Naive B cell (primary cell): ENCODE measurements around the gene EEIG1. TPM values are rescaled to one million over a fixed set of nuclear protein-coding genes. Genes with fewer than 3 reads are reported as not detected.

Experiments used
- ATAC-seq, 2 donors: fragments of 150-1000 bp; cut with Tn5 transposase; 2 replicates each; pipeline ENCODE4 v1.10.0; 2021; ENCODE audit warnings: low read depth in 2 of 2, mild to moderate bottlenecking in 2 of 2, moderate library complexity in 2 of 2
- DNase-seq: peaks from one replicate; pipeline ENCODE4 v3.0.0; 2022
- H3K27ac Mint-ChIP-seq, 6 donors: one replicate each; pipeline ENCODE4 v1.8.0; 2020 to 2022; ENCODE audit warnings: mild to moderate bottlenecking in 6 of 6, mixed read lengths in 6 of 6, moderate library complexity in 5 of 6, inconsistent platforms in 2 of 6
- H3K27me3 Mint-ChIP-seq, 3 donors: one replicate each; pipeline ENCODE4 v1.8.0; 2021 to 2022; ENCODE audit warnings: mixed read lengths in 3 of 3, mild to moderate bottlenecking in 1 of 3
- H3K36me3 Mint-ChIP-seq, 2 donors: one replicate each; pipeline ENCODE4 v1.8.0; 2020 to 2022; ENCODE audit warnings: mixed read lengths in 2 of 2, inconsistent platforms in 1 of 2, mild to moderate bottlenecking in 1 of 2
- H3K4me1 Mint-ChIP-seq, 3 donors: one replicate each; pipeline ENCODE4 v1.8.0; 2020 to 2022; ENCODE audit warnings: mixed read lengths in 3 of 3, inconsistent platforms in 1 of 3, mild to moderate bottlenecking in 1 of 3, moderate library complexity in 1 of 3
- H3K4me3 Mint-ChIP-seq, 8 donors: one replicate each; pipeline ENCODE4 v1.8.0; 2020 to 2022; ENCODE audit warnings: mild to moderate bottlenecking in 8 of 8, mixed read lengths in 8 of 8, moderate library complexity in 8 of 8, inconsistent platforms in 2 of 8
- H3K9me3 Mint-ChIP-seq, 7 donors: one replicate each; pipeline ENCODE4 v1.8.0; 2020 to 2022; ENCODE audit warnings: mixed read lengths in 7 of 7, mild to moderate bottlenecking in 5 of 7, inconsistent platforms in 2 of 7, moderate library complexity in 1 of 7
- polyA plus RNA-seq, 6 donors: library from polyadenylated mRNA; unstranded; fragments of 300-500 nt; fragmentation: Illumina TruSeq; gene quantifications; one replicate each; pipeline ENCODE4 v1.2.3, GENCODE V29; 2021; ENCODE audit warnings: low read depth in 6 of 6

EEIG1 gene
- polyA plus RNA-seq, 6 donors from 2014 or later: 12.3 to 36.9 (median 21.6) TPM

DNA sequence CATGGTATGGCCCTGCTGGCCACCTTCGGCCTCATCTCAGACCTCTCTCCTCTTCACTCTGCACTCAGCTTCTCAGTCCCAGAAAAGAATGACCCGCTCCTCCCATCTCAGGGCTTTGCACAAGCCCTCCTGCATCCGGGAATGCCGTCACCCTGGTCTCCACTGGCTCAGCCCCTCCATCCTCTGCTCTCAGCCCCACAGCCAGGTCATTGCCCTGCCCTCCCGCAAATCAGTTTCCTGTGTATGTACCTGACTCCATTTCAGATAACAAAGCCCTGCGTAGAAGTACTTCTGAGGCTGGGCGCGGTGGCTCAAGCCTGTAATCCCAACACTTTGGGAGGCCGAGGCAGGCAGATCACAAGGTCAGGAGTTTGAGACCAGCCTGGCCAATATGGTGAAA lies 28.9 kb upstream of the EEIG1 start:
- DNase-seq (no peak), ATAC-seq (no peak)
- Mint-ChIP-seq H3K27me3 (no peaks in the 10 kb centered on the region), H3K4me3 (peak overlapping the region in 2 of 8 donors; percentile 12 to 16), H3K27ac (peak overlapping the region in 5 of 6 donors; percentile 93 to 100 (median 98)), H3K4me1 (peaks cover 38 to 63% (median 43%) of the 10 kb centered on the region in 3 donors), H3K36me3 (peaks cover 0 to 9% of the 10 kb centered on the region in 2 donors), H3K9me3 (peaks cover 0 to 7% (median 4%) of the 10 kb centered on the region in 7 donors)

DNA sequence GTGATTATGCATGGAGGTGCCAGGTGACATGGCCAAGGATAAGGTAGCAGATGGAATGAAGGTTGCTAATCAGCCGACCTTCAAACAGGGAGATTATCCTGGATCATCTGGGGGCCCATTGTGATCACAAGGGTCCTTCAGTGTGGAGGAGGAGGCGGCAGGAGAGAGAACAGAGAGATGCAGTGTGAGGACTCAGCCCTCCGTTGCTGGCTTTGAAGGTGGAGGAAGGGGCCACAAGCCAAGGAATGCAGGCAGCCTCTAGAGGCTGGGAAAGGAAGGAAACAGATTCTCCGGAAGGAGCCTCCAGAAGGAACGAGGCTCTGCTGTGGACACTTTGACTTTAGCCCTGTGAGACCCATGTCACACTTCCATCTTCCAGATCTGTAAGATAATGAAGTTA lies 27.4 kb upstream of the EEIG1 start:
- no peaks in the 10 kb centered on the region for H3K27me3 Mint-ChIP-seq
- peaks cover 42 to 76% (median 49%) of the 10 kb centered on the region in 3 donors for H3K4me1 Mint-ChIP-seq
- H3K9me3 Mint-ChIP-seq: peaks cover 0 to 7% (median 4%) of the 10 kb centered on the region in 7 donors
- H3K27ac Mint-ChIP-seq: peak overlapping the region; percentile 97 to 100 (median 98)
- DNase-seq: no peak
- peaks cover 0 to 9% of the 10 kb centered on the region in 2 donors for H3K36me3 Mint-ChIP-seq
- peak overlapping the region; percentile 55 to 88 (median 71) for H3K4me3 Mint-ChIP-seq
- ATAC-seq: no peak

DNA sequence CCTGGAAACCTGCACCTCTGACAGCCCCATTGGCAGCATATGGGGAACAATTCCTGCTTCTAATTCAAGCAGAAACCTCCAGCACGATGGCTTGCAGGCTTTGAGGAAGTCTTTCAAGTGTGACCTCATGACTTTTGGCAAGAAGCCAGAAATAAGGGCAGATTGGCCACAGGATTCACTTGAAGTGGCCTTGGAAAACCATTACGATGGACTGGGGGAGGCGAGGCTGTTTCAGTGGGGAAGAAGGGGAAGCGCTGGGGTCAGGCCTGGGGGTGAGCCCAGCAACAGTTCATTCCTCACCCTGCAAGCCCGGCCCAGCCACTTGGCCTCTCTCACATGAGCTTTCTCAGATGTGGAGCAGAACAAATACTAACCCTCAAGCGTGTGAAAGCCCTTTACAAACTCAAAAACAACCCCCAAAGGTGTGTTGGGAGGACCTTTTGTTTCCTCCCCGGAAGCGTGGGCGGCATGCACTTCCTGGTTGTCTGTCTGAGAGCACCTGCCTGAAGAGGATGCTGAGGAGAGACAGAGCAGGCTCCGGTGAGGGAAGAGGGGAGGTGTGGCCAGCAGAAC lies 26.9 kb upstream of the EEIG1 start:
- Mint-ChIP-seq H3K9me3 (peaks cover 0 to 7% (median 4%) of the 10 kb centered on the region in 7 donors), H3K36me3 (peaks cover 0 to 9% of the 10 kb centered on the region in 2 donors), H3K4me3 (peak overlapping the region; percentile 55 to 88 (median 71)), H3K27ac (peak overlapping the region; percentile 97 to 100 (median 98)), H3K4me1 (peaks cover 45 to 80% (median 50%) of the 10 kb centered on the region in 3 donors), H3K27me3 (no peaks in the 10 kb centered on the region)
- DNase-seq (peak; percentile 90), ATAC-seq (peak; percentile 85 to 86)

DNA sequence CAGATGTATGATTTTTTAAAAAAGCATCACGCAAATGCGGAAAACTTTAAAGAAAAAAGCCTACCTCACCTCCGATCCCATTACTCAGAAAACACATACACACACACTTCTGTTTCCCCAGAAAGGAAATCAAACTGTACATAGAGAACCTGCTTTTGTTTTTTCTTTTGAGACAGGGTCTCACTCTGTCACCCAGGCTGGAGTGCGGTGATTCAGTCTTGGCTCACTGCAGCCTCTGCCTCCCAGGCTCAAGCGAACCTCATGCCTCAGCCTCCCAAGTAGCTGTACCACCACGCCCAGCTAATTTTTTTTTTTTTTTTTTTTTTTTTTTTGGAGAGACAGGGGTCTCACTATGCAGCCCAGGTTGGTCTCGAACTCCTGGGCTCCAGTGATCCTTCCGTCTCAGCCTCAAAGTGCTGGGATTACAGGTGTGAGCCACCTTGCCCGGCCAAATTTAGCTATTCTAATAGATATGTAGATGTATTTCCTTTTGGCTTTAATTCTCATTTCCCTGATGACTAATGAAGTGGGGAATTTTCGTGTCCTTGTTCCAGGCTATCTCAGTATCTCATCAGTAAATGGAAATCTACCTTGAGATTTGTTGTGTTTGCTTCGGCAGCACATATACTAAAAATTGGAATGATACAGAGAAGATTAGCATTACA lies 25.7 kb upstream of the EEIG1 start:
- Mint-ChIP-seq H3K4me3 (peak overlapping the region in 5 of 8 donors; percentile 25 to 75 (median 49)), H3K36me3 (peaks cover 0 to 9% of the 10 kb centered on the region in 2 donors), H3K27me3 (no peaks in the 10 kb centered on the region), H3K4me1 (peaks cover 39 to 71% (median 43%) of the 10 kb centered on the region in 3 donors), H3K9me3 (peaks cover 0 to 7% (median 4%) of the 10 kb centered on the region in 7 donors), H3K27ac (peak overlapping the region; percentile 56 to 98 (median 87))
- no peak for DNase-seq
- ATAC-seq: no peak

DNA sequence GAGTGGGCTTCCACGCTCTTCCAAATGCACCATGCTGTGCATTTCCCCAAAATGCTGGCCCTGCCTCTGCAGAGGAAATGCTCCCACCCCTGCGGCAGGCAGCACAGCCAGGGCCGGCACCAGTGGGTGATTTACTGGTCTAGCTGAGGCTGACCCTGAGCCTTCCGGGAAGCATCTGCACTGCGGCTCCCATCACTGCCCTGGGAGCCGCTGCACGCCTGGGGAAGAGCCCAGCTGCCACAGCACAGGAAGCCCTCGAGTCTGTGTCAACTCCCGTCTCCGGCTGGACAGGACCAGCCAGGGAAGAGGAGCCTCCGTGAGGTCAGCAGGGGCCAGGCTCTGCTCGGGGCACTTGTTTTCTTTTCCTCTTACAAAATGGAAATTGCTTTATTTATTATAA lies 25.1 kb upstream of the EEIG1 start:
- peaks cover 0 to 9% of the 10 kb centered on the region in 2 donors for H3K36me3 Mint-ChIP-seq
- DNase-seq (no peak), ATAC-seq (no peak)
- H3K4me3 Mint-ChIP-seq: peak overlapping the region in 5 of 8 donors; percentile 35 to 75 (median 54)
- peaks cover 33 to 67% (median 38%) of the 10 kb centered on the region in 3 donors for H3K4me1 Mint-ChIP-seq
- H3K9me3 Mint-ChIP-seq: peaks cover 0 to 7% (median 4%) of the 10 kb centered on the region in 7 donors
- no peaks in the 10 kb centered on the region for H3K27me3 Mint-ChIP-seq
- peak overlapping the region in 4 of 6 donors; percentile 44 to 98 (median 81) for H3K27ac Mint-ChIP-seq

DNA sequence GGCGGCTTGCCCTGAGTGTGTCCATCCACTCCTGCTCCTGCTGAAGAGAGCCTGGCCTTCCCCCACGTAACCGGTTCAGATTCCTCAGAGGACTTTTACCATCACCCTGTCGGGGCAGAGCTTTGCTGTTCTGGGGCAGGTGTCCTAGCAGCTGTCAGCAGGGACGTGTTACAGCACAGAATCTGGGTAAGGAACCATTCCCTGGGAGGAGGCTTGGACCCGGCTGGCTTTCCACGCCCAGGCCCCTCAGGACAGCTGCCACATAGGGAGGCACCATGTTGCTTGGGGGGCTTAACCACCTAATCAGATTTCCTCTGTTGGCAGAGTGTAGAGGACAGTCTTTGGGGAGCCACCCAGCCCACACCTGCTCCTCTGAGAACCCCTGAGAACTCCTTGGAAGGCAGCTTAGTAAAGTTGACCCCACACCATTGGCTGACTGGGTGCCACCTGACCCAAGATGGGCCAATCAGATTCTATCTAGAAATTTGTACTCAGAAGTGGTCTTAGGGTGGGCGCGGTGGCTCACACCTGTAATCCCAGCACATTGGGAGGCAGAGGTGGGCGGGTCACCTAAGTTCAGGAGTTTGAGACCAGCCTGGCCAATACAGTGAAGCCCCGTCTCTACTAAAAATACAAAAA lies 23.3 kb upstream of the EEIG1 start:
- H3K4me3 Mint-ChIP-seq: no peak overlapping the region
- peaks cover 33 to 67% (median 40%) of the 10 kb centered on the region in 3 donors for H3K4me1 Mint-ChIP-seq
- ATAC-seq (no peak), DNase-seq (no peak)
- H3K27ac Mint-ChIP-seq: peak overlapping the region in 4 of 6 donors; percentile 16 to 66 (median 50)
- peaks cover 3 to 10% (median 7%) of the 10 kb centered on the region in 7 donors for H3K9me3 Mint-ChIP-seq
- H3K36me3 Mint-ChIP-seq: peaks cover 4 to 9% of the 10 kb centered on the region in 2 donors
- H3K27me3 Mint-ChIP-seq: no peaks in the 10 kb centered on the region

DNA sequence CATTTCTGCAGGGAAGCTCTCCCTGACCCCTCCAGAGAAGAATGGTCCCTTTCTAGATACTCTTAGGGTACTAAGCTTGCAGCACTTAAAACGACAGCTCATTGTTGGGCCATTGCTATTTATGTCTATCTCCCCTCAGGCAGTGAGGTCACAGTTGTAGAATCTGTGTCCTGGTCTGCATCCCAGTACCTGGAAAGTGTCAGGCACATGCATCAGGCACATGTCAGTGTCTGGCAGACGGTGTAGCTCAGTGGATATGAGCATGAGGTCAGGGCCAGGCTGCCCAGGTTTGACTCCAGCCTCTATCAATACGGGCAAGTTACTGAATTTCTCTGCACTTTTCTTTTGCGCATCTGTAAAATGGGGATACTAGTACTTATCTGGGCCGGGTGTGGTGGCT lies 22.2 kb upstream of the EEIG1 start:
- H3K27me3 Mint-ChIP-seq: no peaks in the 10 kb centered on the region
- peaks cover 4 to 5% of the 10 kb centered on the region in 2 donors for H3K36me3 Mint-ChIP-seq
- peaks cover 24 to 66% (median 33%) of the 10 kb centered on the region in 3 donors for H3K4me1 Mint-ChIP-seq
- peak overlapping the region in 2 of 6 donors; percentile 10 to 81 for H3K27ac Mint-ChIP-seq
- no peak for ATAC-seq
- no peak overlapping the region for H3K4me3 Mint-ChIP-seq
- no peak for DNase-seq
- peaks cover 2 to 7% (median 5%) of the 10 kb centered on the region in 7 donors for H3K9me3 Mint-ChIP-seq

DNA sequence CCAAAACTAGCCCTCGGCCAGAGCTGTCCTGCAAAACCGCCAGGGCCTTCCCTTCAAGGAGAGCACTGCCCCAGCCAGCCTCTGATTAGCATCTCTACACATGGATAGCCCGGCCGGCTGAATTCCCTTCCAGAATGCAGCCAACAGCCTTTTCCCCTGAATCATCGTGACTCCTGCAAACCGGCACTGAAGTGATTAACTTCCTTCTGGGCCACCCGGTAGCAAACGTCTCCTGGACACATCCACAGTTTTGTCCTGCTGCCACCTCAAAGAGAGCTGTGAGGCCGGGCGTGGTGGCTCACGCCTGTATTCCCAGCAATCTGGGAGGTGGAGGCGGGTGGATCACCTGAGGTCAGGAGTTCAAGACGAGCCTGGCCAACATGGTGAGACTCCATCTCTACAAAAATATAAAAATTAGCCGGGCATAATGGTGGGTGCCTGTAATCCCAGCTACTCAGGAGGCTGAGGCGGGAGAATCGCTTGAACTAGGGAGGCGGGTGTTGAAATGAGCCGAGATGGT lies 21.1 kb upstream of the EEIG1 start:
- peak overlapping the region in 1 of 6 donors; percentile 74 for H3K27ac Mint-ChIP-seq
- peaks cover 15 to 58% (median 23%) of the 10 kb centered on the region in 3 donors for H3K4me1 Mint-ChIP-seq
- peak overlapping the region in 2 of 8 donors; percentile 19 to 50 for H3K4me3 Mint-ChIP-seq

DNA sequence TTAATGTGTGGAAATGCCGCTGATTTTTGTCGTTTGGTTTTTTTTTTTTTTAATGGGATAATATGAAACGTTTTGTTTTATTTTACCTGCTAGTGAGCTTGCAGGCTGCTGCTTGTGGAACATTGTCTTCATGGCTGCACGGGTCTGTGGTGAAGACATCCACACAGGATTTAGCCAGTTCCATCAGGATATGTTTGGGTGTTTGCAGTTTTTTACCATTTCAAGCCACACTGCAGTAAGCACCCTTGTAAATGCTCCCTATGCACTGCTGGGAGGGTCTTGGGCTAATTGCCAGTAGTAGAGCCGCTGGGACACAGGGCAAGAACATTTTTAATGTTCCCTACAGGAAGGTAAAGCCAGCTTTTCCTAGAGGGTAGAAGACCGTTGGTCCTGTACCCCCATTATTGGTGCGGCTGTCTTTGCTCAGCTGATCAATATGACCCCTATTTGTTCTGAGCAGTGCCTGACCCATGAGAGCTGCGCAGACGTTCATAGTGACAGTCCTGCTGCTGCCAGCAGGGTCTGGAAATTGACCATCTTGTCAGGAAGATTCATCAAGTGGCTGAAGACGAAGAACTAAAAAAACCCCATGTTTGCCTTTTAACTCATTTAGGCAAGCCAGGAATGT lies 20.5 kb upstream of the EEIG1 start:
- Mint-ChIP-seq H3K27me3 (no peaks in the 10 kb centered on the region), H3K4me1 (peaks cover 13 to 54% (median 19%) of the 10 kb centered on the region in 3 donors), H3K27ac (no peak overlapping the region), H3K9me3 (peaks cover 0 to 5% (median 4%) of the 10 kb centered on the region in 7 donors), H3K4me3 (peak overlapping the region in 2 of 8 donors; percentile 36 to 50), H3K36me3 (peaks cover 0 to 4% of the 10 kb centered on the region in 2 donors)
- DNase-seq: no peak
- no peak for ATAC-seq

More for the DNA sequence above, 21.1 kb upstream of the EEIG1 start:
- no peaks in the 10 kb centered on the region for H3K27me3 Mint-ChIP-seq
- ATAC-seq: no peak
- DNase-seq: no peak
- peaks cover 0 to 5% (median 4%) of the 10 kb centered on the region in 7 donors for H3K9me3 Mint-ChIP-seq
- peaks cover 0 to 4% of the 10 kb centered on the region in 2 donors for H3K36me3 Mint-ChIP-seq

DNA sequence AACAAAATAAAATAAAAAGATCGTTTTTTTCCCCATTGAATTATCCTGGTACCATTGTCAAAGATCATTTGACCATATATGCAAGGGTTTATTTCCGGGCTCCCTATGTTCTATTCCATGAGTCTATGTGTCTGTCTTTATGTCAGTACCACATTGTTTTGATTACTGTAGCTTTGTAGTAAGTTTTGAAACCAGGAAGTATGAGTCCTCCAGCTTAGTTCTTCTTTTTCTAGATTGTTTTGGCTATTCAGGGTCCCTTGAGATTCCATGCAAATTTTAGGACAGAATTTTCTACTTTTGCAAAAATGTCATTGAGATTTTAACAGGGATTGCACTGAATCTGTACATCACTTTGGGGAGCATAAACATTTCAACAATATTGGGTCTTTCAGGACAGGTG lies 18.7 kb upstream of the EEIG1 start:
- Mint-ChIP-seq H3K27ac (peak overlapping the region in 1 of 6 donors; percentile 84), H3K9me3 (peaks cover 0 to 5% (median 4%) of the 10 kb centered on the region in 7 donors), H3K4me1 (peaks cover 13 to 45% (median 17%) of the 10 kb centered on the region in 3 donors), H3K4me3 (peak overlapping the region in 4 of 8 donors; percentile 39 to 77 (median 56)), H3K27me3 (no peaks in the 10 kb centered on the region), H3K36me3 (peaks cover 0 to 4% of the 10 kb centered on the region in 2 donors)
- DNase-seq: no peak
- peak; percentile 33 to 52 for ATAC-seq

DNA sequence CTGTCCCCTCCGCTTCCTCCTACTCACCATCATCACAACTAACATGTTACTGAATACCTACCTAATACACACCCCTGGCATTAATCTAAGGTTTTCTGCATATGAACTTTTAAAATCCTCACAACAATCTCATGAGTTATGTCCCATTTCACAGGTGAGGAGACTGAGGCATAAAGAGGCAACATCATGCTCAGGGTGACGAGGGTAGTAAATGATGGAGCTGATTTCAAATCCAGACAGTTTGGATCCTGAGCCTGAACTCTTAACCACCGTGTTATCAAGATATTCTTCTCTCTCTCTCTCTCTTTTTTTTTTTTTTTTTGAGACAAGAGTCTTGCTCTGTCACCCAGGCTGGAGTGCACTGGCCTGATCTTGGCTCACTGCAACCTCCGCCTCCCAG lies 12.9 kb upstream of the EEIG1 start:
- ATAC-seq: no peak
- peaks cover 20 to 50% (median 26%) of the 10 kb centered on the region in 3 donors for H3K4me1 Mint-ChIP-seq
- no peak for DNase-seq
- no peaks in the 10 kb centered on the region for H3K36me3 Mint-ChIP-seq
- H3K27me3 Mint-ChIP-seq: no peaks in the 10 kb centered on the region
- H3K9me3 Mint-ChIP-seq: no peaks in the 10 kb centered on the region
- peak overlapping the region in 4 of 6 donors; percentile 20 to 88 (median 22) for H3K27ac Mint-ChIP-seq
- H3K4me3 Mint-ChIP-seq: no peak overlapping the region

DNA sequence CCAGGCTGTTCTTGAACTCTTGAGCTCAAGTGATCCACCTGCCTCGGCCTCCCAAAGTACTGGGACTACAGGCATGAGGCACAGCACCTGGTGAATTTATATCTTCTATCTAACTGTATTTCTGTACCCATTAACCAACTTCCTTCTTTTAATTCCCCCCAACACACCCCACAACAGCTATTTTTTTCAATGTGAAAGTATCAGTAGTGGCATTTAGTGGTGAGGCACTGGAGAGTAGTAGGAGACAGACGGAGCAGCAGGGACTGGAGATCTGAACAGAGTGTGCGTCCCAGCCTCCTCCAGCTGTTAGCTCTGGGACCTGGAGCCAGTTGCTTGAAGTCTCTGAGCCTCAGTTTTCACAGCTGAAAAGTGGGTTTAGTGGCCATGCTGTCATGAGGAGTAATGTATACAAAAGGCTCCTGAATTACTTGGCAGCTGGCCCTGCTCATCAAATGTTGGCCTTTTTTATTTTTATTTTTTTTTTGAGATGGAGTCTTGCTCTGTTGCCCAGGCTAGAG lies 11.0 kb upstream of the EEIG1 start:
- peak overlapping the region; percentile 70 to 96 (median 92) for H3K27ac Mint-ChIP-seq
- no peaks in the 10 kb centered on the region for H3K27me3 Mint-ChIP-seq
- ATAC-seq (peak; percentile 46 to 52), DNase-seq (peak; percentile 36)
- no peaks in the 10 kb centered on the region for H3K9me3 Mint-ChIP-seq
- H3K4me1 Mint-ChIP-seq: peaks cover 26 to 57% (median 32%) of the 10 kb centered on the region in 3 donors
- H3K36me3 Mint-ChIP-seq: peaks cover 0 to 5% of the 10 kb centered on the region in 2 donors
- H3K4me3 Mint-ChIP-seq: peak overlapping the region in 6 of 8 donors; percentile 1 to 81 (median 58)
